GM12878 (cell line): ENCODE data around the gene PRSS27. TPM values are rescaled to one million over a fixed set of nuclear protein-coding genes. Genes with fewer than 3 reads are reported as not detected.

Experiments used
- ATAC-seq: fragments of 200-7000 bp; cut with Tn5 transposase; 3 replicates; pipeline ENCODE4 v1.9.1; 2020; ENCODE audit warnings: mild to moderate bottlenecking, moderate library complexity
- BruUV-seq: library from RNA; stranded (reverse); fragments of 400-500 nt; replicated peaks from 2 replicates; lab custom pipeline; 2021; lab: Mats Ljungman, UMichigan
- CTCF ChIA-PET: fragments of 300-600 bp; sonication (Branson Sonifier 250); formaldehyde crosslinking; extraction: SDS; loops from one replicate; lab custom pipeline; 2021; ENCODE audit warnings: inconsistent platforms; lab: Yijun Ruan, JAX
- POLR2A ChIA-PET: fragments of 350-600 bp; formaldehyde crosslinking; extraction: SDS; loops from one replicate; lab custom pipeline; 2021; ENCODE audit warnings: inconsistent platforms; lab: Charles Lee
- RAD21 ChIA-PET: fragments of 300-600 bp; sonication (Branson Sonifier 250); formaldehyde crosslinking; loops from one replicate; lab custom pipeline; 2023; ENCODE audit warnings: antibody characterized with exemption; ENCODE audit not compliant: unreplicated experiment; lab: Charles Lee
- SMC1A ChIA-PET: fragments of 300-600 bp; sonication (Branson Sonifier 250); formaldehyde crosslinking; loops from one replicate; lab custom pipeline; 2023; ENCODE audit not compliant: unreplicated experiment, uncharacterized antibody; lab: Charles Lee
- DNase-seq: peaks from one replicate; pipeline ENCODE4 v3.0.0-alpha.2; 2011; ENCODE audit warnings: low read depth, low spot score
- FAIRE-seq: peaks from 3 replicates; lab custom pipeline; 2011; peaks lifted over from hg19 to GRCh38; lab: Jason Lieb, UNC
- H2AFZ ChIP-seq: 2 replicates; pipeline ENCODE4 v1.6.0; 2011; ENCODE audit warnings: low read depth, low read length, control low read depth; ENCODE audit not compliant: control insufficient read depth
- H3K27ac ChIP-seq: 2 replicates; pipeline ENCODE4 v1.5.1; 2011; ENCODE audit warnings: control low read depth; ENCODE audit not compliant: control insufficient read depth, insufficient read depth
- H3K27me3 ChIP-seq, 2 experiments: replicated peaks in 1 of 2; 2 replicates each; pipeline versions ENCODE4 v1.6.0 to v1.6.1; 2011; ENCODE audit warnings: low read length in 1 of 2; ENCODE audit not compliant: control insufficient read depth in 2 of 2, insufficient read depth in 2 of 2
- H3K36me3 ChIP-seq, 2 experiments: 2 replicates each; pipeline ENCODE4 v1.5.1; 2011; ENCODE audit warnings: low read length in 1 of 2; ENCODE audit not compliant: control insufficient read depth in 2 of 2, insufficient read depth in 2 of 2
- H3K4me1 ChIP-seq: 2 replicates; pipeline ENCODE4 v1.6.1; 2011; ENCODE audit warnings: mild to moderate bottlenecking, low read length, moderate library complexity, mixed read lengths; ENCODE audit not compliant: control insufficient read depth, insufficient read depth
- H3K4me2 ChIP-seq: 2 replicates; pipeline ENCODE4 v1.6.0; 2011; ENCODE audit warnings: control low read depth; ENCODE audit not compliant: control insufficient read depth, insufficient read depth
- H3K4me3 ChIP-seq: fragments of 200-600 bp; sonication (generic); 2 replicates; pipeline ENCODE4 v1.5.1; 2016
- H3K79me2 ChIP-seq: 2 replicates; pipeline ENCODE4 v1.6.0; 2011; ENCODE audit warnings: low read length; ENCODE audit not compliant: control insufficient read depth, insufficient read depth
- H3K9ac ChIP-seq: 2 replicates; pipeline ENCODE4 v1.8.0; 2011; ENCODE audit warnings: low read length, control low read depth, mixed read lengths; ENCODE audit not compliant: control insufficient read depth, insufficient read depth
- H3K9me3 ChIP-seq: replicated peaks from 3 replicates; pipeline ENCODE4 v1.5.1; 2011; ENCODE audit warnings: mild to moderate bottlenecking, low read length; ENCODE audit not compliant: control insufficient read depth, insufficient read depth
- H4K20me1 ChIP-seq: 2 replicates; pipeline ENCODE4 v1.6.0; 2011; ENCODE audit not compliant: control insufficient read depth, insufficient read depth
- BCL11A ChIP-seq: IDR thresholded peaks from 2 replicates; pipeline ENCODE4 v1.6.1; 2011; ENCODE audit warnings: low read depth, low read length
- BCL3 ChIP-seq: IDR thresholded peaks from 2 replicates; pipeline ENCODE4 v1.6.1; 2011; ENCODE audit warnings: borderline replicate concordance, low read depth, mild to moderate bottlenecking, moderate library complexity, low read length; ENCODE audit not compliant: insufficient read depth, poor library complexity, severe bottlenecking
- BRCA1 ChIP-seq: IDR thresholded peaks from 2 replicates; pipeline ENCODE4 v1.6.1; 2011; ENCODE audit warnings: low read depth, low read length, improper control_type of control experiment
- CBX3 ChIP-seq: fragments of 200-600 bp; sonication (generic); IDR thresholded peaks from 2 replicates; pipeline ENCODE4 v1.6.1; 2016; ENCODE audit warnings: low read depth, borderline replicate concordance
- ETV6 ChIP-seq, 2 experiments: fragments of 450-650 bp in 1 of 2; IDR thresholded peaks in 1 of 2; conservative IDR thresholded peaks in 1 of 2; 2 replicates each; pipeline ENCODE4 v1.6.1; 2014; ENCODE audit warnings: antibody characterized with exemption in 1 of 2, borderline replicate concordance in 1 of 2, low read depth in 1 of 2, mild to moderate bottlenecking in 1 of 2, moderate library complexity in 1 of 2
- MYB ChIP-seq: fragments of 150-350 bp; IDR thresholded peaks from 2 replicates; pipeline ENCODE4 v1.6.1; 2014; ENCODE audit warnings: mild to moderate bottlenecking, low read depth, low read length, borderline replicate concordance
- SMC3 ChIP-seq: IDR thresholded peaks from 2 replicates; pipeline ENCODE4 v1.6.1; 2011; ENCODE audit warnings: low read length, improper control_type of control experiment, borderline replicate concordance
- ZBED1 ChIP-seq: IDR thresholded peaks from 2 replicates; pipeline ENCODE4 v1.6.1; 2016; ENCODE audit warnings: borderline replicate concordance
- ZNF207 ChIP-seq: fragments of 450-650 bp; IDR thresholded peaks from 2 replicates; pipeline ENCODE4 v1.6.1; 2014; ENCODE audit warnings: antibody characterized with exemption, mild to moderate bottlenecking, borderline replicate concordance
- WGBS: methylation state at CpG from one replicate; pipeline ENCODE4 v1.1.6; 2016; ENCODE audit warnings: low lambda C conversion rate; ENCODE audit not compliant: insufficient replicate concordance, insufficient coverage; ENCODE audit errors: missing lambda C conversion rate; 5-methylcytosine and 5-hydroxymethylcytosine counted together
- in situ Hi-C: fragments of 300-500 bp; cut with MboI; formaldehyde crosslinking; loops from 9 replicates; pipeline ENCODE4 v1.14.3; 2018; ENCODE audit warnings: mixed read lengths
- intact Hi-C: fragments of 100-400 bp; cut with micrococcal nuclease; formaldehyde crosslinking; loops from one replicate; pipeline ENCODE4 v1.14.2; 2022; ENCODE audit not compliant: unreplicated experiment
- polyA plus RNA-seq, 11 experiments: library from polyadenylated mRNA; depleted of rRNA in 4 of 11; unstranded in 6 of 11; stranded (reverse) in 5 of 11; fragments of >200 nt; fragmentation: Nextera tagmentation in 4 of 11; fragmentation: Illumina TruSeq in 1 of 11; extraction: Ambion mirVana in 4 of 11; extraction: Trizol in 1 of 11; gene quantifications; 1 replicate in 1 of 11; 2 replicates in 10 of 11; pipeline versions ENCODE4 v1.2.1 to v1.2.3, GENCODE V29; 2011 to 2016; ENCODE audit warnings: inconsistent platforms in 2 of 11, missing spikeins in 2 of 11, low read depth in 1 of 11
- total RNA-seq, 4 experiments: library from RNA; depleted of rRNA in 3 of 4; stranded (reverse); fragments of >200 nt in 3 of 4; fragmentation: Illumina TruSeq in 1 of 4; extraction: Trizol in 1 of 4; gene quantifications; 2 replicates each; pipeline versions ENCODE4 v1.2.1 to v1.2.3, GENCODE V29; 2013 to 2021
- TF ChIP-seq, protein P1 (sequence below): fragments of 450-650 bp; IDR thresholded peaks from 2 replicates; pipeline ENCODE4 v1.6.1; 2018; ENCODE audit warnings: mild to moderate bottlenecking, low read depth, moderate library complexity; ENCODE audit not compliant: partially characterized antibody
- TF ChIP-seq, protein P2 (sequence below): fragments of 450-650 bp; IDR thresholded peaks from 2 replicates; pipeline ENCODE4 v1.6.1; 2017; ENCODE audit warnings: mild to moderate bottlenecking

PRSS27 gene
- total and polyA plus RNA-seq, 10 of the 15 experiments (the other 5 are each of a cell fraction or from before 2014, with no cell fraction given), result 0.18 to 1.8 (median 0.51) TPM; not detected in 2

DNA sequence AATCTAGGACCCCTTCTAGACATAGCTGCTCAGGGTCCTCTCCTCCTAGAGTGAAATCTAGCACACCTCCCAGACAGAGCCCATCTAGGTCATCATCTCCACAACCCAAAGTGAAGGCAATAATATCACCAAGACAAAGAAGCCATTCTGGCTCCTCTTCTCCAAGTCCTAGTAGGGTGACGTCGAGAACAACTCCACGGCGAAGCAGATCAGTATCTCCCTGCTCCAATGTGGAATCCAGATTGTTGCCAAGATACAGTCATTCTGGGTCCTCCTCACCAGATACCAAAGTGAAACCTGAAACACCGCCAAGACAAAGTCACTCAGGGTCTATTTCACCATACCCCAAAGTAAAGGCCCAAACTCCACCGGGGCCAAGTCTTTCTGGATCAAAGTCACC, 43.1 kb upstream of the PRSS27 start:
- Histone ChIP-seq H3K36me3 (peaks cover 74 to 88% of the 10 kb centered on the region in 2 experiments), H3K4me2 (no peak overlapping the region), H4K20me1 (peaks cover 2% of the 10 kb centered on the region), H3K4me3 (no peak overlapping the region), H3K4me1 (no peaks in the 10 kb centered on the region), H3K9ac (no peak overlapping the region), H3K27ac (no peak overlapping the region), H3K79me2 (peaks cover 37% of the 10 kb centered on the region), H3K9me3 (peaks cover 2% of the 10 kb centered on the region; the same call in 1 of the 3 replicates), H3K27me3 (no peaks in the 10 kb centered on the region), H2AFZ (no peak overlapping the region)
- no peak for ATAC-seq
- BruUV-seq, result no TSS peak
- POLR2A ChIA-PET, result no interaction called here
- RAD21 ChIA-PET, result no interaction called here
- TF ChIP-seq SMC3, result no peak
- TF ChIP-seq, protein P1, sequence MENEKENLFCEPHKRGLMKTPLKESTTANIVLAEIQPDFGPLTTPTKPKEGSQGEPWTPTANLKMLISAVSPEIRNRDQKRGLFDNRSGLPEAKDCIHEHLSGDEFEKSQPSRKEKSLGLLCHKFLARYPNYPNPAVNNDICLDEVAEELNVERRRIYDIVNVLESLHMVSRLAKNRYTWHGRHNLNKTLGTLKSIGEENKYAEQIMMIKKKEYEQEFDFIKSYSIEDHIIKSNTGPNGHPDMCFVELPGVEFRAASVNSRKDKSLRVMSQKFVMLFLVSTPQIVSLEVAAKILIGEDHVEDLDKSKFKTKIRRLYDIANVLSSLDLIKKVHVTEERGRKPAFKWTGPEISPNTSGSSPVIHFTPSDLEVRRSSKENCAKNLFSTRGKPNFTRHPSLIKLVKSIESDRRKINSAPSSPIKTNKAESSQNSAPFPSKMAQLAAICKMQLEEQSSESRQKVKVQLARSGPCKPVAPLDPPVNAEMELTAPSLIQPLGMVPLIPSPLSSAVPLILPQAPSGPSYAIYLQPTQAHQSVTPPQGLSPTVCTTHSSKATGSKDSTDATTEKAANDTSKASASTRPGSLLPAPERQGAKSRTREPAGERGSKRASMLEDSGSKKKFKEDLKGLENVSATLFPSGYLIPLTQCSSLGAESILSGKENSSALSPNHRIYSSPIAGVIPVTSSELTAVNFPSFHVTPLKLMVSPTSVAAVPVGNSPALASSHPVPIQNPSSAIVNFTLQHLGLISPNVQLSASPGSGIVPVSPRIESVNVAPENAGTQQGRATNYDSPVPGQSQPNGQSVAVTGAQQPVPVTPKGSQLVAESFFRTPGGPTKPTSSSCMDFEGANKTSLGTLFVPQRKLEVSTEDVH, result peak; percentile 66
- no peak for DNase-seq
- intact Hi-C loops (no loop called here), in situ Hi-C loops (no loop called here)
- FAIRE-seq, result no peak
- CTCF ChIA-PET, result no interaction called here
- 98% methylated on average over 6 of the region's 6 CpGs for WGBS
- SMC1A ChIA-PET, result no interaction called here

DNA sequence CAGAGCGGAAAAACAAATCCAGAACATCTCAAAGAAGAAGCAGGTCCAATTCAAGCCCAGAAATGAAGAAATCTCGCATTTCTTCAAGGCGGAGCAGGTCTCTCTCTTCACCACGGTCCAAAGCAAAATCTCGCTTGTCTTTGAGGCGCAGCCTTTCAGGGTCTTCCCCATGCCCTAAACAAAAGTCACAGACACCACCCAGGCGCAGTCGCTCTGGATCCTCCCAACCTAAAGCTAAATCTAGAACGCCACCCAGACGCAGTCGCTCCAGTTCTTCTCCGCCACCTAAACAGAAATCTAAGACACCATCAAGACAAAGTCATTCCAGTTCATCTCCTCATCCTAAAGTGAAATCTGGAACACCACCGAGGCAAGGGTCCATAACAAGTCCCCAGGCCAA, 42.7 kb upstream of the PRSS27 start:
- RAD21 ChIA-PET, result no interaction called here
- peaks cover 2% of the 10 kb centered on the region; the same call in 1 of the 3 replicates for H3K9me3 ChIP-seq
- in situ Hi-C loops, result no loop called here
- DNase-seq, result no peak
- POLR2A ChIA-PET, result no interaction called here
- H3K27ac ChIP-seq, result no peak overlapping the region
- peaks cover 41% of the 10 kb centered on the region for H3K79me2 ChIP-seq
- SMC1A ChIA-PET, result no interaction called here
- CTCF ChIA-PET, result no interaction called here
- H4K20me1 ChIP-seq, result peaks cover 2% of the 10 kb centered on the region
- intact Hi-C loops, result no loop called here
- ATAC-seq, result no peak
- no peak overlapping the region for H3K4me2 ChIP-seq
- no peak overlapping the region for H2AFZ ChIP-seq
- no peaks in the 10 kb centered on the region for H3K4me1 ChIP-seq
- no peaks in the 10 kb centered on the region for H3K27me3 ChIP-seq
- no peak overlapping the region for H3K4me3 ChIP-seq
- BruUV-seq, result no TSS peak
- no peak for FAIRE-seq
- peaks cover 70 to 88% of the 10 kb centered on the region in 2 experiments for H3K36me3 ChIP-seq
- H3K9ac ChIP-seq, result no peak overlapping the region
- WGBS, result 99% methylated on average over 13 of the region's 13 CpGs
- TF ChIP-seq BCL3 (no peak), BRCA1 (no peak), CBX3 (no peak), ZBED1 (no peak), MYB (no peak), ZNF207 (no peak), ETV6 (conservative IDR thresholded peaks at IDR 0.05 in 1 of 2, IDR thresholded peaks at IDR 0.05 in 1 of 2; ENCODE audit: borderline replicate concordance in 1 of 2, low read depth in 1 of 2) (no peak), BCL11A (no peak)
- TF ChIP-seq, protein P2, sequence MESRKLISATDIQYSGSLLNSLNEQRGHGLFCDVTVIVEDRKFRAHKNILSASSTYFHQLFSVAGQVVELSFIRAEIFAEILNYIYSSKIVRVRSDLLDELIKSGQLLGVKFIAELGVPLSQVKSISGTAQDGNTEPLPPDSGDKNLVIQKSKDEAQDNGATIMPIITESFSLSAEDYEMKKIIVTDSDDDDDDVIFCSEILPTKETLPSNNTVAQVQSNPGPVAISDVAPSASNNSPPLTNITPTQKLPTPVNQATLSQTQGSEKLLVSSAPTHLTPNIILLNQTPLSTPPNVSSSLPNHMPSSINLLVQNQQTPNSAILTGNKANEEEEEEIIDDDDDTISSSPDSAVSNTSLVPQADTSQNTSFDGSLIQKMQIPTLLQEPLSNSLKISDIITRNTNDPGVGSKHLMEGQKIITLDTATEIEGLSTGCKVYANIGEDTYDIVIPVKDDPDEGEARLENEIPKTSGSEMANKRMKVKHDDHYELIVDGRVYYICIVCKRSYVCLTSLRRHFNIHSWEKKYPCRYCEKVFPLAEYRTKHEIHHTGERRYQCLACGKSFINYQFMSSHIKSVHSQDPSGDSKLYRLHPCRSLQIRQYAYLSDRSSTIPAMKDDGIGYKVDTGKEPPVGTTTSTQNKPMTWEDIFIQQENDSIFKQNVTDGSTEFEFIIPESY, result no peak
